K562 (cell line): ENCODE results near the gene ZMIZ1. TPM values are rescaled to one million over a fixed set of nuclear protein-coding genes. Genes with fewer than 3 reads are reported as not detected.

Experiments used
- AFF1 ChIP-seq, 2 experiments: fragments of 450-650 bp; IDR thresholded peaks; 2 replicates each; pipeline ENCODE4 v1.6.1; 2018; ENCODE audit warnings: mild to moderate bottlenecking in 2 of 2, low read depth in 1 of 2; ENCODE audit not compliant: partially characterized antibody in 2 of 2
- ATF6 ChIP-seq: sonication (generic); formaldehyde crosslinking; IDR thresholded peaks from 2 replicates; pipeline ENCODE4 v1.4.0; 2020; ENCODE audit warnings: mild to moderate bottlenecking, missing genetic modification reagents
- CEBPB ChIP-seq: fragments of 450-650 bp; IDR thresholded peaks from 2 replicates; pipeline ENCODE4 v1.6.1; 2016; ENCODE audit warnings: missing genetic modification characterization, missing compliant biosample characterization
- ELK1 ChIP-seq: sonication (generic); formaldehyde crosslinking; IDR thresholded peaks from 2 replicates; pipeline ENCODE4 v1.8.1; 2022; ENCODE audit warnings: missing genetic modification reagents
- FOSL1 ChIP-seq: fragments of 200-800 bp; sonication (Bioruptor generic); conservative IDR thresholded peaks from 2 replicates; pipeline ENCODE4 v1.6.1; 2016; ENCODE audit warnings: missing genetic modification characterization, missing compliant biosample characterization
- FOXK1 ChIP-seq: sonication (generic); formaldehyde crosslinking; IDR thresholded peaks from 2 replicates; pipeline ENCODE4 v1.8.0; 2022; ENCODE audit warnings: missing genetic modification reagents, mild to moderate bottlenecking, borderline replicate concordance
- GABPB1 ChIP-seq: sonication (generic); formaldehyde crosslinking; IDR thresholded peaks from 2 replicates; pipeline ENCODE4 v1.8.0; 2022; ENCODE audit warnings: mild to moderate bottlenecking, missing genetic modification reagents
- HES1 ChIP-seq: fragments of 450-650 bp; IDR thresholded peaks from 2 replicates; pipeline ENCODE4 v1.6.1; 2016; ENCODE audit warnings: low read depth, mild to moderate bottlenecking, moderate library complexity
- MYC ChIP-seq, 2 experiments: fragments of 250-450 bp in 1 of 2; sonication (Bioruptor Pico) in 1 of 2; IDR thresholded peaks; 2 replicates each; pipeline versions ENCODE4 v1.5.1 to v1.6.1; 2012 to 2021; ENCODE audit warnings: low read depth in 2 of 2, borderline replicate concordance in 1 of 2, improper control_type of control experiment in 1 of 2, low read length in 1 of 2, mild to moderate bottlenecking in 1 of 2, moderate library complexity in 1 of 2
- RAD21 ChIP-seq, 2 experiments: fragments of 250-450 bp in 1 of 2; fragments of 450-650 bp in 1 of 2; sonication (Bioruptor Pico) in 1 of 2; formaldehyde crosslinking in 1 of 2; IDR thresholded peaks in 1 of 2; conservative IDR thresholded peaks in 1 of 2; 2 replicates each; pipeline versions ENCODE4 v1.4.0 to v1.8.0; 2020 to 2022; ENCODE audit warnings: mild to moderate bottlenecking in 2 of 2, moderate library complexity in 1 of 2
- ZBTB34 ChIP-seq: fragments of 250-450 bp; sonication (Bioruptor Pico); IDR thresholded peaks from 2 replicates; pipeline ENCODE4 v1.8.0; 2021; ENCODE audit warnings: mild to moderate bottlenecking, moderate library complexity
- polyA plus RNA-seq, 8 experiments: library from polyadenylated mRNA; depleted of rRNA in 4 of 8; stranded (reverse) in 5 of 8; unstranded in 3 of 8; fragments of >200 nt; fragmentation: Nextera tagmentation in 2 of 8; fragmentation: Illumina TruSeq in 1 of 8; extraction: Ambion mirVana in 2 of 8; extraction: Trizol in 1 of 8; gene quantifications; 2 replicates each; pipeline versions ENCODE4 v1.2.1 to v1.2.3, GENCODE V29; 2011 to 2014; ENCODE audit warnings: inconsistent platforms in 1 of 8, missing spikeins in 1 of 8
- total RNA-seq, 7 experiments: library from RNA; depleted of rRNA in 6 of 7; stranded (reverse); fragments of >200 nt in 6 of 7; fragmentation: Illumina TruSeq in 2 of 7; extraction: Trizol in 2 of 7; gene quantifications; 2 replicates each; pipeline versions ENCODE4 v1.2.1 to v1.2.3, GENCODE V29; 2011 to 2021; ENCODE audit warnings: low replicate concordance in 1 of 7
- TF ChIP-seq, protein P1 (sequence below): fragments of 450-650 bp; formaldehyde crosslinking; IDR thresholded peaks from 2 replicates; pipeline ENCODE4 v1.4.0; 2020; ENCODE audit warnings: mild to moderate bottlenecking, moderate library complexity
- TF ChIP-seq, protein P2 (sequence below): sonication (generic); formaldehyde crosslinking; IDR thresholded peaks from 2 replicates; pipeline ENCODE4 v1.9.0; 2022; ENCODE audit warnings: mild to moderate bottlenecking, missing genetic modification reagents

The ZMIZ1 gene
- total and polyA plus RNA-seq, 9 of the 15 experiments (the other 6 are each of a cell fraction or from before 2014, with no cell fraction given): 1.0 to 37.3 (median 4.3) TPM

GRCh38 chr10:79347894-79348639, 279.3 kb downstream of the ZMIZ1 start (continued):
- TF ChIP-seq, protein P1, sequence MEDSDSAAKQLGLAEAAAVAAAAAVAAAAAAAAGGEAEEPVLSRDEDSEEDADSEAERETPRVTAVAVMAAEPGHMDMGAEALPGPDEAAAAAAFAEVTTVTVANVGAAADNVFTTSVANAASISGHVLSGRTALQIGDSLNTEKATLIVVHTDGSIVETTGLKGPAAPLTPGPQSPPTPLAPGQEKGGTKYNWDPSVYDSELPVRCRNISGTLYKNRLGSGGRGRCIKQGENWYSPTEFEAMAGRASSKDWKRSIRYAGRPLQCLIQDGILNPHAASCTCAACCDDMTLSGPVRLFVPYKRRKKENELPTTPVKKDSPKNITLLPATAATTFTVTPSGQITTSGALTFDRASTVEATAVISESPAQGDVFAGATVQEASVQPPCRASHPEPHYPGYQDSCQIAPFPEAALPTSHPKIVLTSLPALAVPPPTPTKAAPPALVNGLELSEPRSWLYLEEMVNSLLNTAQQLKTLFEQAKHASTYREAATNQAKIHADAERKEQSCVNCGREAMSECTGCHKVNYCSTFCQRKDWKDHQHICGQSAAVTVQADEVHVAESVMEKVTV (CRISPR knock-in tag): no peak
- TF ChIP-seq MYC (IDR thresholded peaks at IDR 0.05; ENCODE audit: low read depth, low read length): peak; percentile 97
- TF ChIP-seq MYC (CRISPR knock-in tag; IDR thresholded peaks at IDR 0.05; ENCODE audit: borderline replicate concordance, low read depth): peak; percentile 96
- TF ChIP-seq RAD21 (CRISPR knock-in tag; conservative IDR thresholded peaks at IDR 0.05 in 1 of 2, IDR thresholded peaks at IDR 0.05 in 1 of 2): peak in 1 of 2 experiments; percentile 6; a peak in 1 of 4 replicates
- no peak for TF ChIP-seq ATF6 (CRISPR knock-in tag)
- peak; percentile 77; the same call in 1 of the 2 replicates for TF ChIP-seq FOXK1 (CRISPR knock-in tag)
- TF ChIP-seq ELK1 (CRISPR knock-in tag): no peak
- TF ChIP-seq AFF1 (IDR thresholded peaks at IDR 0.05; ENCODE audit: low read depth in 1 of 2, partially characterized antibody in 2 of 2): no peak
- 0 out of 2 replicates have a peak, but pooled peaks have one; percentile 11 for TF ChIP-seq GABPB1
- TF ChIP-seq HES1: no peak
- TF ChIP-seq ZBTB34 (CRISPR knock-in tag): no peak
- TF ChIP-seq FOSL1 (tag): no peak; the same call in 1 of the 2 replicates
- TF ChIP-seq, protein P2, sequence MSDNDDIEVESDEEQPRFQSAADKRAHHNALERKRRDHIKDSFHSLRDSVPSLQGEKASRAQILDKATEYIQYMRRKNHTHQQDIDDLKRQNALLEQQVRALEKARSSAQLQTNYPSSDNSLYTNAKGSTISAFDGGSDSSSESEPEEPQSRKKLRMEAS (CRISPR knock-in tag): peak; percentile 94
- peak; percentile 98 for TF ChIP-seq CEBPB (tag)
